T-helper 17 cell (primary cell): ENCODE results near the gene CCL26. TPM values are rescaled to one million over a fixed set of nuclear protein-coding genes. Genes with fewer than 3 reads are reported as not detected.
"Not testable (repeated sequence)": the region's sequence is repeated elsewhere in the genome, so short reads cannot be mapped to it uniquely, and the experiment has no call there.

Source experiments
- ATAC-seq: fragments of 150-1000 bp; cut with Tn5 transposase; 2 replicates; pipeline ENCODE4 v1.10.0; 2021; ENCODE audit warnings: mild to moderate bottlenecking, moderate library complexity
- DNase-seq, 3 donors: peaks; one replicate each; pipeline versions ENCODE4 v3.0.0 to v3.0.0-alpha.2; 2020 to 2021
- H3K9me3 ChIP-seq: one replicate; pipeline ENCODE4 v1.7.0; 2013; ENCODE audit warnings: low read length, mild to moderate bottlenecking; ENCODE audit not compliant: control insufficient read depth, poor library complexity, severe bottlenecking
- H3K27ac Mint-ChIP-seq: one replicate; pipeline ENCODE4 v1.8.0; 2022; ENCODE audit warnings: mild to moderate bottlenecking, moderate library complexity, mixed read lengths
- H3K27me3 Mint-ChIP-seq: one replicate; pipeline ENCODE4 v1.8.0; 2022; ENCODE audit warnings: mixed read lengths
- H3K36me3 Mint-ChIP-seq: one replicate; pipeline ENCODE4 v1.8.0; 2022; ENCODE audit warnings: low read depth, mixed read lengths
- H3K4me1 Mint-ChIP-seq: one replicate; pipeline ENCODE4 v1.8.0; 2022; ENCODE audit warnings: mild to moderate bottlenecking, mixed read lengths
- H3K4me3 Mint-ChIP-seq: one replicate; pipeline ENCODE4 v1.8.0; 2022; ENCODE audit warnings: mild to moderate bottlenecking, moderate library complexity, mixed read lengths
- total RNA-seq, 4 donors: library from RNA in 2 of 4; stranded (reverse) in 2 of 4; gene quantifications; one replicate each; pipeline ENCODE4 v1.2.3 and lab custom pipeline; 2022 to 2026

CCL26 gene
- total RNA-seq, 2 donors from 2014 or later = not detected

- peaks cover 39% of the 10 kb centered on the region for H3K27me3 Mint-ChIP-seq
- not testable (repeated sequence) for H3K4me1 Mint-ChIP-seq
Measured at GRCh38 chr7:75780647-75781273, 8.7 kb upstream of the CCL26 start.

GRCh38 chr7:75779516-75779915 is 7.5 kb upstream of the CCL26 start:
- H3K4me1 Mint-ChIP-seq, H3K27ac Mint-ChIP-seq, DNase-seq, H3K4me3 Mint-ChIP-seq, ATAC-seq, H3K9me3 ChIP-seq, H3K36me3 Mint-ChIP-seq: not testable (repeated sequence)
- peaks cover 39% of the 10 kb centered on the region for H3K27me3 Mint-ChIP-seq

More at GRCh38 chr7:75780647-75781273, 8.7 kb upstream of the CCL26 start:
- H3K27ac Mint-ChIP-seq, H3K36me3 Mint-ChIP-seq, DNase-seq, ATAC-seq, H3K9me3 ChIP-seq, H3K4me3 Mint-ChIP-seq: not testable (repeated sequence)

GRCh38 chr7:75779035-75779434 is 7.0 kb upstream of the CCL26 start:
- not testable (repeated sequence) for H3K9me3 ChIP-seq, H3K4me3 Mint-ChIP-seq, H3K4me1 Mint-ChIP-seq, H3K36me3 Mint-ChIP-seq, DNase-seq, ATAC-seq, H3K27ac Mint-ChIP-seq
- peaks cover 39% of the 10 kb centered on the region for H3K27me3 Mint-ChIP-seq

- no peak overlapping the region for H3K27ac Mint-ChIP-seq
- DNase-seq (no peak), ATAC-seq (peak; percentile 83)
- H3K36me3 Mint-ChIP-seq = peaks cover 3% of the 10 kb centered on the region
- no peaks in the 10 kb centered on the region for H3K9me3 ChIP-seq
- H3K27me3 Mint-ChIP-seq = peaks cover 23% of the 10 kb centered on the region
- H3K4me1 Mint-ChIP-seq = peaks cover 9% of the 10 kb centered on the region
- H3K4me3 Mint-ChIP-seq = no peak overlapping the region
Measured at GRCh38 chr7:75776295-75776971, 4.4 kb upstream of the CCL26 start.

GRCh38 chr7:75773958-75774357 is 1.9 kb upstream of the CCL26 start:
- H3K27ac Mint-ChIP-seq, H3K36me3 Mint-ChIP-seq, H3K4me1 Mint-ChIP-seq: not testable (repeated sequence)

GRCh38 chr7:75771224-75771623 is 787 bp downstream of the CCL26 start:
- Mint-ChIP-seq H3K36me3 (no peaks in the 10 kb centered on the region), H3K4me3 (no peak overlapping the region), H3K27ac (no peak overlapping the region), H3K4me1 (peaks cover 2% of the 10 kb centered on the region), H3K27me3 (no peaks in the 10 kb centered on the region)
- ATAC-seq = no peak
- H3K9me3 ChIP-seq = no peaks in the 10 kb centered on the region
- DNase-seq = no peak

More at GRCh38 chr7:75773958-75774357, 1.9 kb upstream of the CCL26 start:
- not testable (repeated sequence) for H3K27me3 Mint-ChIP-seq, DNase-seq, H3K4me3 Mint-ChIP-seq, H3K9me3 ChIP-seq, ATAC-seq

- ATAC-seq (peak; percentile 88), DNase-seq (no peak)
- H3K9me3 ChIP-seq = no peaks in the 10 kb centered on the region
- Mint-ChIP-seq H3K27me3 (peaks cover 6% of the 10 kb centered on the region), H3K36me3 (no peaks in the 10 kb centered on the region), H3K4me3 (no peak overlapping the region), H3K4me1 (peaks cover 3% of the 10 kb centered on the region), H3K27ac (no peak overlapping the region)
Measured at GRCh38 chr7:75762350-75762917, 9.6 kb downstream of the CCL26 start.

GRCh38 chr7:75761801-75762200 is 10.2 kb downstream of the CCL26 start:
- ATAC-seq, H3K9me3 ChIP-seq, H3K4me3 Mint-ChIP-seq, H3K36me3 Mint-ChIP-seq, H3K27ac Mint-ChIP-seq, H3K4me1 Mint-ChIP-seq, DNase-seq, H3K27me3 Mint-ChIP-seq: not testable (repeated sequence)

GRCh38 chr7:75758491-75758890 is 13.5 kb downstream of the CCL26 start:
- no peak for ATAC-seq
- no peak overlapping the region for H3K4me3 Mint-ChIP-seq
- H3K4me1 Mint-ChIP-seq = peaks cover 6% of the 10 kb centered on the region

GRCh38 chr7:75757860-75758259 is 14.2 kb downstream of the CCL26 start:
- ATAC-seq (no peak), DNase-seq (no peak)
- H3K4me3 Mint-ChIP-seq = no peak overlapping the region
- H3K36me3 Mint-ChIP-seq = no peaks in the 10 kb centered on the region
- H3K4me1 Mint-ChIP-seq = peaks cover 7% of the 10 kb centered on the region
- H3K27ac Mint-ChIP-seq = no peak overlapping the region
- no peaks in the 10 kb centered on the region for H3K9me3 ChIP-seq
- H3K27me3 Mint-ChIP-seq = peaks cover 6% of the 10 kb centered on the region

More at GRCh38 chr7:75758491-75758890, 13.5 kb downstream of the CCL26 start:
- no peaks in the 10 kb centered on the region for H3K36me3 Mint-ChIP-seq
- peaks cover 6% of the 10 kb centered on the region for H3K27me3 Mint-ChIP-seq
- DNase-seq = no peak
- H3K27ac Mint-ChIP-seq = no peak overlapping the region
- no peaks in the 10 kb centered on the region for H3K9me3 ChIP-seq

- DNase-seq = no peak
Measured at GRCh38 chr7:75756991-75757676, 14.9 kb downstream of the CCL26 start.

GRCh38 chr7:75756206-75756990 is 15.6 kb downstream of the CCL26 start:
- DNase-seq (no peak), ATAC-seq (no peak)
- Mint-ChIP-seq H3K4me1 (peaks cover 4% of the 10 kb centered on the region), H3K36me3 (no peaks in the 10 kb centered on the region), H3K27me3 (no peaks in the 10 kb centered on the region), H3K27ac (no peak overlapping the region), H3K4me3 (no peak overlapping the region)
- no peaks in the 10 kb centered on the region for H3K9me3 ChIP-seq

More at GRCh38 chr7:75756991-75757676, 14.9 kb downstream of the CCL26 start:
- peaks cover 4% of the 10 kb centered on the region for H3K4me1 Mint-ChIP-seq
- no peaks in the 10 kb centered on the region for H3K36me3 Mint-ChIP-seq
- H3K27me3 Mint-ChIP-seq = peaks cover 3% of the 10 kb centered on the region
- no peak overlapping the region for H3K4me3 Mint-ChIP-seq
- no peak for ATAC-seq
- no peak overlapping the region for H3K27ac Mint-ChIP-seq
- no peaks in the 10 kb centered on the region for H3K9me3 ChIP-seq
